Embryonic facial prominence (tissue), 1 donor: ENCODE data around the gene SUPV3L1.

Experiments
- DNase-seq: peaks from one replicate; pipeline ENCODE4 v3.0.0-alpha.2; 2016; ENCODE audit errors: extremely low spot score

The SUPV3L1 gene

GRCh38 chr10:69202332-69202731, 22.3 kb downstream of the SUPV3L1 start:
- DNase-seq: no peak

DNA sequence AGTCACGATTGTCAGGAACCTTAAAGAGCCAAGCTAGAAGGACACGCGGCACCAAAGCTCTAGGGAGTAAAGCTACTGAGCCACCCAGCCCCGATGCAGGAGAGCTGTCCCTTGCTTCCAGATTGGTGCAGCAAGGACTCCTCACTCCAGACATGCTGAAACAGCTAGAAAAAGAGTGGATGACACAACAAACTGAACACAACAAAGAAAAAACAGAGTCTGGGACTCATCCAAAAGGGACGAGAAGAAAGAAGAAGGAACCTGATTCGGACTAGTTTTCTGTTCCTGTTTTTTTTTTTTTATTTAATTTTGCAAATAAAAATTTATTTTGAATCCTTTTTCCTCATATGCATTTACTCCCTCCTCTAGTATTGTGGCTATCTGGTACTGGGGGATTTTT, 28.7 kb downstream of the SUPV3L1 start:
- DNase-seq: no peak

GRCh38 chr10:69209787-69210484, 29.9 kb downstream of the SUPV3L1 start:
- DNase-seq: no peak

- no peak for DNase-seq
Observed at GRCh38 chr10:69211104-69211503, 31.1 kb downstream of the SUPV3L1 start.

DNA sequence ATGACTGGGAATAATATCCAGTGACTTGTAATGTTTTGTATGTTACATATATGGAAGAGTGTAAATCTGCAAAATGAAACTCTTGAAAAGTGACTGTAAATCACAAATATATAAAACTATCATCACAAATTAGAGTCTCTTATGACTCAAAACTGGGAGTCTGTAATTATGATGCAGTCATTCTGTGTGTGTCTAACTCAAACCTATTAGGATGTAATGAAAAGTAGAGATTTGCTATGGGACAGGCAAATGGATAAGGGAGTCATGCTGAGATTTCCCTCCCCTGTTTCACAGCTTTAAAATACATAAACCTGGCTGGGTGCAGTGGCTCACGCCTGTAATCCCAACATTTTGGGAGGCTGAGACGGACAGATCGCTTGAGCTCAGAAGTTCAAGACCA, 31.5 kb downstream of the SUPV3L1 start:
- DNase-seq: no peak

- no peak for DNase-seq
Observed at GRCh38 chr10:69213591-69214311, 33.7 kb downstream of the SUPV3L1 start.

- DNase-seq: no peak
Observed at GRCh38 chr10:69214666-69215131, 34.7 kb downstream of the SUPV3L1 start.

- DNase-seq: no peak
Observed at GRCh38 chr10:69215405-69216171, 35.6 kb downstream of the SUPV3L1 start.

- DNase-seq: no peak
Observed at GRCh38 chr10:69216577-69217118, 36.6 kb downstream of the SUPV3L1 start.

GRCh38 chr10:69217119-69217754, 37.2 kb downstream of the SUPV3L1 start:
- no peak for DNase-seq

DNA sequence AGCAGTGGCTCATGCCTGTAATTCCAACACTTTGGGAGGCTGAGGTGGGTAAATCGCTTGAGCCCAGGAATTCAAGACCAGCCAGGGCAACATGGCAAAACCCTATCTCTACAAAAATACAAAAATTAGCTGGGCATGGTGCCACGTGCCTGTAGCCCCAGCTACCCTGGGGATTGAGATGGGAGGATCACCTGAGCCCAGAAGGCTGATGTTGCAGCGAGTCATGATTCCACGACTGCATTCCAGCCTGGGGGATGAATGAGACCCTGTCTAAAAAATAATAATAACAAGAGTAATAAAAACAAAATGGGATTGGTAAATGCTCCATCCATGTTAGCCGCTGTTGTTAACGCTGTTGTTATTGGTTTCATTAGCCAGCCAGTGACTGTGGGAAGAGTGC, 38.8 kb downstream of the SUPV3L1 start:
- DNase-seq: no peak

DNA sequence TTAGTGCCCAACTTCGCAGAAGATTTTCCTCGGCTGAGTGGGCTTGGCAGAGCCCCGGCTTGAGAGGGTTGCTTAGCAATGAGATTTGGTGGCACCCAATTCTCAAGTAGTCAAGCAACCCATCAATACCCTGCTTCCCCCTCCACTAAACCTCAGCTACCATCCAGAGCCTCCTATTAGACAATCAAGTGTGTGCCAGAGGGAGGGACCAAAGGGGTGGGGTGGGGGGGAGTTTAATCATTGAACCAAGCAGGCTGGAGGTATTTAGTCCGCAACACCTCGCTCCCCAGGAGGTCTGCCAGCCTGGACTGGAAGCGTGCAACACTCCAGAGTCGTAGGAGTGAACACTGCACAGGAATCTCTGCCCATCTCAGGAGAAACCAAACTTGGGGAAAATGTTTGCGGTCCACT, 40.0 kb downstream of the SUPV3L1 start, which contains the start of gene HKDC1:
HKDC1 (plus strand) TSS at position 292 of the 411 bp plus-strand sequence; CDS start at position 396, 104 bp downstream.
- DNase-seq: no peak

DNA sequence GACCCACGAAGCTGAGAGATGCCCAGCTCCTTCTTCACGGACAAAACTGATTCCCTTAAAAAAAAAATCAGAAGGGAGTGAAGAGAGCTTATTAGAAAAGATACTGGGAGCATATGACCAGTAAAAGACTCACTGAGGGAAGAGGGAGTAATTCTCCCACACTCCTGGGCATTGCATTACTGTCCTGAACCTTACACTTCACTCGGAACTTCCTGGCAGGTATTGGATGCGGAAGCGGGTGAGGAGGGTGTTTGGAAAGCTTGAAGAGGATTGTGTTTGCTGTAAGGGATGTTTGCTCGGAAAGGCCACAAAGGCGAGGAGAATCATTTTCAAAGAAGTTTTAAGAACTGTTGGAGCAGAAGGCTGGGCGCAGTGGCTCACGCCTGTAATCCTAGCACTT, 40.5 kb downstream of the SUPV3L1 start:
- no peak for DNase-seq

DNA sequence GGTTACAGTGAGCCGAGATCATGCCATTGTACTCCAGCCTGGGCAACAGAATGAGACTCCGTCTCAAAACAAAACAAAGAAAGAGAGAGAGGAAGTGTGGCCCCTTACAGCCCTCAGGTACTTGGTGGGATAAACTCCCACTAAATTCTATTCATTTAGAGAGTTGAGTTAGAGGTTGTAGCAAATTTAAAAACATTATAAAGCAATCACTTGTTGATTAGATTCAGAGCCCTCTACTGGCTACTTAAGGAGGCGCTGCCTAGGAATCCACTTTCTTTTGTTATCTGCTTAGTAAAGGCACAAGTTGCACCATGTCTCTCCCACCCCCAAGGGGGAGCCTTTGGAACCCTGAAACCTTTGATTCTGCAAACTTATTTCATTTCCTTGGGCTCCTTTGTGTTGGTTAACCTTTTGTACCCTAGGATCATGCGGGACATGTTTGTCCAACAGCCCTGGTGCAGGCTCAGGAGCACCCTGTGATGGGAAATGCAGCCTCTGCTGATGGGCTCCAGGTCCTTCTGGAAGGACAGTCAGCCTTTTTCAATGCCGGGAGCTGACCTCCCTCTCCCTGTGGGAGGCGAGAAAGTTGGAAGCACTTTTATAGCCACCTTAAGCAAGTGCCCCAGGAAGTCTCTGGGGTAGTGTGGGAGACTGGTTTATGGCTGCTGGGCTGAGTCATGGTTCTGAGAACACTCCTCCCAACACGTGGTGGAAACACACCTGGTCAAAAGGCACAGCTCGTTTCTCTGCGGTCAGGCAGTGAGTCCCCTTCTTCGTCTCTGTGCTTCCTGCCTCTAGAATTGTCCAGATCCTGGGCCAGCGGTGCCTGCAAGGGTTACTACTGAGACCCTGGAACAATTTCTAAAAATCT, 42.4 kb downstream of the SUPV3L1 start:
- DNase-seq: no peak

DNA sequence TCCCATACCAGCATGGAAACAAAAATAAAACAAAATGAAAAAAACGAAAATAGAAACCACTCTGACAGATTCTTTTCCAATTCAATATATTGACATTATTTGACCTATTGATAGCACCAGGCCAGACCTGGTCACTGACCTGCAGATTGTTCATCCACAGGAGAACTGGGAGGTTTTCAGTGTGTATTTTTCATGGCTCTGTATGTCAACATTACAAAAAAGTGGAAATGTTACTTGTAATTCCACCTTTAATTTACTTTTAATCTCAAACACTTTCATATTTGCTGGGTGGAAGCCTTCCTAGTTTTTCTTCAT, 43.0 kb downstream of the SUPV3L1 start:
- no peak for DNase-seq

GRCh38 chr10:69224862-69225657, 45.0 kb downstream of the SUPV3L1 start:
- DNase-seq: no peak

- no peak for DNase-seq
Observed at GRCh38 chr10:69225681-69226080, 45.6 kb downstream of the SUPV3L1 start.

GRCh38 chr10:69226919-69227450, 47.0 kb downstream of the SUPV3L1 start:
- no peak for DNase-seq

DNA sequence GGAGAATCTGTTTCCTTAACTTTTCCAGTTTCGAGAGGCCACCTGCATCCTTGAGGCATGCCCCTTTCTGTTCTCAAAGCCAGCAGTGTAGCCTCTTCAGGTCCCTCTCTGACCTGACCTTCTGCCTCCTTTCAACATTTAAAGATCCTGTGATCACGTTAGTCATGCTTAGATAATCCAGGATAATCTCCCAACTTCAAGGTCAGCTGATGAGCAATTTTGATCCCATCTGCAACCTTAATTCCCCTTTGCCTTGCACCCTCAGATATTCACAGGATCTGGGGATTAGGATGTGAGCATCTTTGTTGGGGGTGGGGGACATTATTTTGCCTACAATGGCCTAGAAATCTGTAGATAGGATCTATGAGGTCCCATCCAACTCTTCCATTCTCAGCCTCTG, 48.1 kb downstream of the SUPV3L1 start:
- DNase-seq: no peak

DNA sequence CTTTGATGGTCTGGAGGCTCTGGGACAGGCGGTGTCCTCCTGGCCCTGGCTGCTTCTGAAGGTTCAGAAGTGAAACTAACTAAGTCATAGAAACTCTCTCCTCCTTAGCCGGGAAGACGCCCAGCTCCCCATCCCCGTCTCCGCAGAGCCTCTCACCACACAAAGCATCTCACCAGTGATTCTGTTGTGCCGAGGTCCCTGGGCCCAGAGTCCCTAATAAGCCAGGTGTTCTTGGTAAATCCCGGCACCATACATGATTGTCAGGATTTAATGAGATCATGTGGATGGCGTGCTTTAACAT, 49.5 kb downstream of the SUPV3L1 start:
- DNase-seq: no peak
